OCI-LY1 (cell line): Measurements from ENCODE around the gene RAB12.
"Not testable (repeated sequence)": the region's sequence is repeated elsewhere in the genome, so short reads cannot be mapped to it uniquely, and the experiment has no call there.

ENCODE experiments used
- H2AFZ ChIP-seq: fragments of 200-600 bp; sonication (generic), shearing (Covaris generic); 2 replicates; pipeline ENCODE4 v1.6.0; 2014; ENCODE audit warnings: antibody characterized with exemption, mild to moderate bottlenecking, low read length
- H3F3A ChIP-seq: fragments of 200-600 bp; sonication (generic), shearing (Covaris generic); 2 replicates; pipeline ENCODE4 v1.6.0; 2014; ENCODE audit warnings: mild to moderate bottlenecking, antibody characterized with exemption, low read length, moderate library complexity; ENCODE audit not compliant: insufficient read depth
- H3K27ac ChIP-seq: fragments of 200-600 bp; sonication (generic); 2 replicates; pipeline ENCODE4 v1.5.1; 2014; ENCODE audit warnings: low read length, mixed run types, mild to moderate bottlenecking, low read depth; ENCODE audit not compliant: poor library complexity, severe bottlenecking
- H3K27me3 ChIP-seq: fragments of 200-600 bp; sonication (generic); 2 replicates; pipeline ENCODE4 v1.6.0; 2014; ENCODE audit warnings: antibody characterized with exemption, mild to moderate bottlenecking, low read length, moderate library complexity; ENCODE audit not compliant: insufficient read depth
- H3K36me3 ChIP-seq: fragments of 200-600 bp; sonication (generic); 2 replicates; pipeline ENCODE4 v1.6.1; 2014; ENCODE audit warnings: mild to moderate bottlenecking, antibody characterized with exemption, low read length, moderate library complexity, mixed read lengths; ENCODE audit not compliant: insufficient read depth
- H3K4me1 ChIP-seq: fragments of 200-600 bp; sonication (generic); 2 replicates; pipeline ENCODE4 v1.5.1; 2014; ENCODE audit warnings: mild to moderate bottlenecking, low read length, moderate library complexity; ENCODE audit not compliant: insufficient read depth, severe bottlenecking
- H3K4me2 ChIP-seq: fragments of 200-600 bp; sonication (generic), shearing (Covaris generic); 2 replicates; pipeline ENCODE4 v1.6.1; 2014; ENCODE audit warnings: low read length
- H3K4me3 ChIP-seq: fragments of 200-600 bp; sonication (generic); 2 replicates; pipeline ENCODE4 v1.5.1; 2014; ENCODE audit warnings: low read length, low read depth, mild to moderate bottlenecking, mixed read lengths; ENCODE audit not compliant: poor library complexity, severe bottlenecking
- H3K79me2 ChIP-seq: fragments of 200-600 bp; shearing (Covaris generic); 2 replicates; pipeline ENCODE4 v1.6.1; 2016; ENCODE audit warnings: mixed run types, low read length, mixed read lengths; ENCODE audit not compliant: insufficient read depth
- H3K9ac ChIP-seq: fragments of 200-600 bp; sonication (generic), shearing (Covaris generic); 2 replicates; pipeline ENCODE4 v1.6.1; 2014; ENCODE audit warnings: mild to moderate bottlenecking, low read length, mixed read lengths
- H3K9me2 ChIP-seq: fragments of 200-600 bp; sonication (generic), shearing (Covaris generic); 2 replicates; pipeline ENCODE4 v1.6.1; 2014; ENCODE audit warnings: low read depth, mild to moderate bottlenecking, low read length, mixed read lengths
- H3K9me3 ChIP-seq: fragments of 200-600 bp; shearing (Covaris generic); 2 replicates; pipeline ENCODE4 v1.6.1; 2014; ENCODE audit warnings: low read length, mixed read lengths
- H4K20me1 ChIP-seq: fragments of 200-600 bp; sonication (generic), shearing (Covaris generic); 2 replicates; pipeline ENCODE4 v1.6.0; 2016; ENCODE audit warnings: mild to moderate bottlenecking, low read length; ENCODE audit not compliant: insufficient read depth
- EZH2 ChIP-seq: fragments of 200-600 bp; sonication (generic), shearing (Covaris generic); IDR thresholded peaks from 2 replicates; pipeline ENCODE4 v1.8.0; 2017; ENCODE audit warnings: borderline replicate concordance, mixed run types, mild to moderate bottlenecking, antibody characterized with exemption, low read length, moderate library complexity, mixed read lengths
- TF ChIP-seq, protein P1 (sequence below): fragments of 200-600 bp; sonication (generic), shearing (Covaris generic); IDR thresholded peaks from 2 replicates; pipeline ENCODE4 v1.5.1; 2017; ENCODE audit warnings: mild to moderate bottlenecking, antibody characterized with exemption, low read length, moderate library complexity, mixed read lengths

The RAB12 gene

GRCh38 chr18:8639762-8640161 is 30.5 kb downstream of the RAB12 start:
- Histone ChIP-seq H3K9me3 (no peaks in the 10 kb centered on the region), H3K27ac (no peak overlapping the region), H2AFZ (no peak overlapping the region), H3K4me2 (no peak overlapping the region), H3K9me2 (0 out of 2 replicates have a peak, but pooled peaks cover 1% of the 10 kb centered on the region), H3K27me3 (no peaks in the 10 kb centered on the region), H4K20me1 (no peaks in the 10 kb centered on the region), H3K79me2 (no peaks in the 10 kb centered on the region), H3F3A (no peaks in the 10 kb centered on the region), H3K4me1 (no peaks in the 10 kb centered on the region), H3K36me3 (peaks cover 55% of the 10 kb centered on the region), H3K9ac (no peak overlapping the region), H3K4me3 (no peak overlapping the region)
- TF ChIP-seq, protein P1, sequence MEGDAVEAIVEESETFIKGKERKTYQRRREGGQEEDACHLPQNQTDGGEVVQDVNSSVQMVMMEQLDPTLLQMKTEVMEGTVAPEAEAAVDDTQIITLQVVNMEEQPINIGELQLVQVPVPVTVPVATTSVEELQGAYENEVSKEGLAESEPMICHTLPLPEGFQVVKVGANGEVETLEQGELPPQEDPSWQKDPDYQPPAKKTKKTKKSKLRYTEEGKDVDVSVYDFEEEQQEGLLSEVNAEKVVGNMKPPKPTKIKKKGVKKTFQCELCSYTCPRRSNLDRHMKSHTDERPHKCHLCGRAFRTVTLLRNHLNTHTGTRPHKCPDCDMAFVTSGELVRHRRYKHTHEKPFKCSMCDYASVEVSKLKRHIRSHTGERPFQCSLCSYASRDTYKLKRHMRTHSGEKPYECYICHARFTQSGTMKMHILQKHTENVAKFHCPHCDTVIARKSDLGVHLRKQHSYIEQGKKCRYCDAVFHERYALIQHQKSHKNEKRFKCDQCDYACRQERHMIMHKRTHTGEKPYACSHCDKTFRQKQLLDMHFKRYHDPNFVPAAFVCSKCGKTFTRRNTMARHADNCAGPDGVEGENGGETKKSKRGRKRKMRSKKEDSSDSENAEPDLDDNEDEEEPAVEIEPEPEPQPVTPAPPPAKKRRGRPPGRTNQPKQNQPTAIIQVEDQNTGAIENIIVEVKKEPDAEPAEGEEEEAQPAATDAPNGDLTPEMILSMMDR: no peak
- no peak for TF ChIP-seq EZH2

GRCh38 chr18:8643326-8643878 is 34.2 kb downstream of the RAB12 start:
- H3K27ac ChIP-seq: no peak overlapping the region
- H3K36me3 ChIP-seq: peaks cover 23% of the 10 kb centered on the region
- TF ChIP-seq, protein P1: no peak
- no peak for TF ChIP-seq EZH2
- H3K9me2 ChIP-seq: peaks cover 4% of the 10 kb centered on the region; the same call in 1 of the 2 replicates
- H3K79me2 ChIP-seq: no peaks in the 10 kb centered on the region
- H3K9me3 ChIP-seq: no peaks in the 10 kb centered on the region
- no peaks in the 10 kb centered on the region for H3K27me3 ChIP-seq
- H3F3A ChIP-seq: no peaks in the 10 kb centered on the region
- H3K9ac ChIP-seq: no peak overlapping the region
- no peak overlapping the region for H3K4me2 ChIP-seq
- no peak overlapping the region for H2AFZ ChIP-seq
- no peaks in the 10 kb centered on the region for H3K4me1 ChIP-seq
- no peak overlapping the region for H3K4me3 ChIP-seq
- H4K20me1 ChIP-seq: no peaks in the 10 kb centered on the region

DNA sequence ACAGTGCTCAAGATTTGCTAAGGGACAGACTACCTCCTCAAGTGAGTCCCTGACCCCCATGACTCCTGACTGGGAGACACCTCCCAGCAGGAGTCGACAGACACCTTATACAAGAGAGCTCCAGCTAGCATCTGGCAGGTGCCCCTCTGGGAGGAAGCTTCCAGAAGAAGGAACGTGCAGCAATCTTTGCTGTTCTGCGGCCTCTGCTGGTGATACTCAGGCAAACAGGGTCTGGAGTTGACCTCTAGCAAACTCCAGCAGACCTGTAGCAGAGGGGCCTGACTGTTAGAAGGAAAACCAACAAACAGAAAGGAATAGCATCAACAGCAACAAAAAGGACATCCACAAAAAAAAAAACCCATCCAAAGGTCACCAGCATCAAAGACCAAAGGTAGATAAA is 38.1 kb downstream of the RAB12 start:
- H3K4me3 ChIP-seq, H4K20me1 ChIP-seq, H3K27ac ChIP-seq, H3K27me3 ChIP-seq, H3K4me1 ChIP-seq, H3K9me3 ChIP-seq, H3K4me2 ChIP-seq, H3K9ac ChIP-seq, H2AFZ ChIP-seq, H3K79me2 ChIP-seq, H3K9me2 ChIP-seq, H3K36me3 ChIP-seq, H3F3A ChIP-seq: not testable (repeated sequence)

DNA sequence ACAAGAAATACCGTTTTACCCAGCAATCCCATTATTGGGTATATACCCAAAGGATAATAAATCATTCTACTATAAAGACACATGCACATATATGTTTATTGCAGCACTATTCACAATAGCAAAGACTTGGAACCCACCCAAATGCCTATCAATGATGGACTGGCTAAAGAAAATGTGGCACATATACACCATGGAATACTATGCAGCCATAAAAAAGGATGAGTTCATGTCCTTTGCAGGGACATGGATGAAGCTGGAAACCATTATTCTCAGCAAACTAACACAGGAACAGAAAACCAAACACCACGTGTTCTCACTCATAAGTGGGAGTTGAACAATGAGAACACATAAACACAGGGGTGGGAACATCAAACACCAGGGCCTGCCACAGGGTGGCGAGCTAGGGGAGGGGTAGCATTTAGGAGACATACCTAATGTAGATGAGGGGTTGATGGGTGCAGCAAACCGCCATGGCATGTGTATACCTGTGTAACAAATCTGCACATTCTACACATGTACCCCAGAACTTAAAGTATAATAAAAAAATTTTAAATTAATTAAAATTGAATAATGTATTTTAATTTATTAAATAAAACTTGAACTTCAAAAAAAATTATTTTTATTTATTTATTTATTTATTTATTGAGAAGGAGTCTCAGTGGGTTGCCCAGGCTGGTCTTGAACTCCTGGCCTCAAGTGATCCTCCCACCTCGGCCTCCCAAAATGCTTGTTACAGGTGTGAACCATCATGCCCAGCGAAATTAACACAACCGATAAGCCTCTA is 42.4 kb downstream of the RAB12 start:
- not testable (repeated sequence) for H3K9me3 ChIP-seq, H3K9me2 ChIP-seq, H3K27ac ChIP-seq, H3K9ac ChIP-seq, H3K4me2 ChIP-seq, H3K36me3 ChIP-seq, H3K79me2 ChIP-seq, H3K4me1 ChIP-seq, H2AFZ ChIP-seq, H4K20me1 ChIP-seq, H3F3A ChIP-seq, H3K4me3 ChIP-seq, H3K27me3 ChIP-seq
- TF ChIP-seq, protein P1: 0 out of 2 replicates have a peak, but pooled peaks have one; percentile 14
